ENCODE measurements around the gene TMEM260. TPM values are rescaled to one million over a fixed set of nuclear protein-coding genes. Genes with fewer than 3 reads are reported as not detected.

Gene TMEM260
- total and polyA plus RNA-seq, 2 experiments from 2014 or later, result 13.3 to 22.9 TPM

DNA sequence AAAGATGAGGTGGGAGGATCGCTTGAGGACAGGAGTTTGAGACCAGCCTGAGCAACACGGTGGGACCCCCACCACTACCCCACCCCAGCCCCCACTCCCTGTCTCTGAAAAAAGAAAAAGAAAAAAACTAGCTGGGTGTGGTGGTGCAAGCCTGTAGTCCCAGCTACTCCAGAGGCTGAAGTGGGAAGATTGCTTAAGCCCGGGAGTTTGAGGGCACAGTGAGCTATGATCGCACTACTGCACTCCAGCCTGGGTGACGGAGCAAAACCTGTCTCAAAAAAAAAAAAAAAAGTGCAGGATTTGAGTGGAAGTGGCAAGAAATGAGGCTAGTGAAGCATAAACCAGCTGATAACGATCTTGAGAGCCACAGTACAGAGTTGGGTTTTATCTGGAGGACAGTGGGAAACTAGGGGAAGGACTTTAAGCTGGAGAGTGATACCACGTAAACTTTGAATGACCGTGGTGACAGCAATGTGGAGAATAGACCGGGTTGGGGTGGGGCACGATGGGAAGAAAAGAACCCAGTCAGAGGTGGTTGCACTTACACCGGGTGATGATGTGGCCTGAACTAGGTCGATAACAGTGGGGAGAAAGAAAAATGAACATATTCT is 85.3 kb downstream of the TMEM260 start:
- H3K27me3 ChIP-seq (ENCODE audit: insufficient read depth), result no peaks in the 10 kb centered on the region
- no peak overlapping the region for H3K27ac ChIP-seq (ENCODE audit: low read depth)
- ATAC-seq (no peak), DNase-seq (ENCODE audit: low spot score) (no peak)
- peaks cover 14% of the 10 kb centered on the region for H3K4me1 ChIP-seq (ENCODE audit: insufficient read depth)
- TF ChIP-seq, protein P1, sequence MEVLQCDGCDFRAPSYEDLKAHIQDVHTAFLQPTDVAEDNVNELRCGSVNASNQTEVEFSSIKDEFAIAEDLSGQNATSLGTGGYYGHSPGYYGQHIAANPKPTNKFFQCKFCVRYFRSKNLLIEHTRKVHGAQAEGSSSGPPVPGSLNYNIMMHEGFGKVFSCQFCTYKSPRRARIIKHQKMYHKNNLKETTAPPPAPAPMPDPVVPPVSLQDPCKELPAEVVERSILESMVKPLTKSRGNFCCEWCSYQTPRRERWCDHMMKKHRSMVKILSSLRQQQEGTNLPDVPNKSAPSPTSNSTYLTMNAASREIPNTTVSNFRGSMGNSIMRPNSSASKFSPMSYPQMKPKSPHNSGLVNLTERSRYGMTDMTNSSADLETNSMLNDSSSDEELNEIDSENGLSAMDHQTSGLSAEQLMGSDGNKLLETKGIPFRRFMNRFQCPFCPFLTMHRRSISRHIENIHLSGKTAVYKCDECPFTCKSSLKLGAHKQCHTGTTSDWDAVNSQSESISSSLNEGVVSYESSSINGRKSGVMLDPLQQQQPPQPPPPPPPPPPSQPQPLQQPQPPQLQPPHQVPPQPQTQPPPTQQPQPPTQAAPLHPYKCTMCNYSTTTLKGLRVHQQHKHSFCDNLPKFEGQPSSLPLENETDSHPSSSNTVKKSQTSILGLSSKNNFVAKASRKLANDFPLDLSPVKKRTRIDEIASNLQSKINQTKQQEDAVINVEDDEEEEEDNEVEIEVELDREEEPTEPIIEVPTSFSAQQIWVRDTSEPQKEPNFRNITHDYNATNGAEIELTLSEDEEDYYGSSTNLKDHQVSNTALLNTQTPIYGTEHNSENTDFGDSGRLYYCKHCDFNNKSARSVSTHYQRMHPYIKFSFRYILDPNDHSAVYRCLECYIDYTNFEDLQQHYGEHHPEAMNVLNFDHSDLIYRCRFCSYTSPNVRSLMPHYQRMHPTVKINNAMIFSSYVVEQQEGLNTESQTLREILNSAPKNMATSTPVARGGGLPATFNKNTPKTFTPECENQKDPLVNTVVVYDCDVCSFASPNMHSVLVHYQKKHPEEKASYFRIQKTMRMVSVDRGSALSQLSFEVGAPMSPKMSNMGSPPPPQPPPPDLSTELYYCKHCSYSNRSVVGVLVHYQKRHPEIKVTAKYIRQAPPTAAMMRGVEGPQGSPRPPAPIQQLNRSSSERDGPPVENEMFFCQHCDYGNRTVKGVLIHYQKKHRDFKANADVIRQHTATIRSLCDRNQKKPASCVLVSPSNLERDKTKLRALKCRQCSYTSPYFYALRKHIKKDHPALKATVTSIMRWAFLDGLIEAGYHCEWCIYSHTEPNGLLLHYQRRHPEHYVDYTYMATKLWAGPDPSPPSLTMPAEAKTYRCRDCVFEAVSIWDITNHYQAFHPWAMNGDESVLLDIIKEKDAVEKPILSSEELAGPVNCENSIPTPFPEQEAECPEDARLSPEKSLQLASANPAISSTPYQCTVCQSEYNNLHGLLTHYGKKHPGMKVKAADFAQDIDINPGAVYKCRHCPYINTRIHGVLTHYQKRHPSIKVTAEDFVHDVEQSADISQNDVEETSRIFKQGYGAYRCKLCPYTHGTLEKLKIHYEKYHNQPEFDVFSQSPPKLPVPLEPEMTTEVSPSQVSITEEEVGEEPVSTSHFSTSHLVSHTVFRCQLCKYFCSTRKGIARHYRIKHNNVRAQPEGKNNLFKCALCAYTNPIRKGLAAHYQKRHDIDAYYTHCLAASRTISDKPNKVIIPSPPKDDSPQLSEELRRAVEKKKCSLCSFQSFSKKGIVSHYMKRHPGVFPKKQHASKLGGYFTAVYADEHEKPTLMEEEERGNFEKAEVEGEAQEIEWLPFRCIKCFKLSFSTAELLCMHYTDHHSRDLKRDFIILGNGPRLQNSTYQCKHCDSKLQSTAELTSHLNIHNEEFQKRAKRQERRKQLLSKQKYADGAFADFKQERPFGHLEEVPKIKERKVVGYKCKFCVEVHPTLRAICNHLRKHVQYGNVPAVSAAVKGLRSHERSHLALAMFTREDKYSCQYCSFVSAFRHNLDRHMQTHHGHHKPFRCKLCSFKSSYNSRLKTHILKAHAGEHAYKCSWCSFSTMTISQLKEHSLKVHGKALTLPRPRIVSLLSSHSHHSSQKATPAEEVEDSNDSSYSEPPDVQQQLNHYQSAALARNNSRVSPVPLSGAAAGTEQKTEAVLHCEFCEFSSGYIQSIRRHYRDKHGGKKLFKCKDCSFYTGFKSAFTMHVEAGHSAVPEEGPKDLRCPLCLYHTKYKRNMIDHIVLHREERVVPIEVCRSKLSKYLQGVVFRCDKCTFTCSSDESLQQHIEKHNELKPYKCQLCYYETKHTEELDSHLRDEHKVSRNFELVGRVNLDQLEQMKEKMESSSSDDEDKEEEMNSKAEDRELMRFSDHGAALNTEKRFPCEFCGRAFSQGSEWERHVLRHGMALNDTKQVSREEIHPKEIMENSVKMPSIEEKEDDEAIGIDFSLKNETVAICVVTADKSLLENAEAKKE (CRISPR knock-in tag; IDR thresholded peaks at IDR 0.05), result no peak
- TF ChIP-seq, protein P2, sequence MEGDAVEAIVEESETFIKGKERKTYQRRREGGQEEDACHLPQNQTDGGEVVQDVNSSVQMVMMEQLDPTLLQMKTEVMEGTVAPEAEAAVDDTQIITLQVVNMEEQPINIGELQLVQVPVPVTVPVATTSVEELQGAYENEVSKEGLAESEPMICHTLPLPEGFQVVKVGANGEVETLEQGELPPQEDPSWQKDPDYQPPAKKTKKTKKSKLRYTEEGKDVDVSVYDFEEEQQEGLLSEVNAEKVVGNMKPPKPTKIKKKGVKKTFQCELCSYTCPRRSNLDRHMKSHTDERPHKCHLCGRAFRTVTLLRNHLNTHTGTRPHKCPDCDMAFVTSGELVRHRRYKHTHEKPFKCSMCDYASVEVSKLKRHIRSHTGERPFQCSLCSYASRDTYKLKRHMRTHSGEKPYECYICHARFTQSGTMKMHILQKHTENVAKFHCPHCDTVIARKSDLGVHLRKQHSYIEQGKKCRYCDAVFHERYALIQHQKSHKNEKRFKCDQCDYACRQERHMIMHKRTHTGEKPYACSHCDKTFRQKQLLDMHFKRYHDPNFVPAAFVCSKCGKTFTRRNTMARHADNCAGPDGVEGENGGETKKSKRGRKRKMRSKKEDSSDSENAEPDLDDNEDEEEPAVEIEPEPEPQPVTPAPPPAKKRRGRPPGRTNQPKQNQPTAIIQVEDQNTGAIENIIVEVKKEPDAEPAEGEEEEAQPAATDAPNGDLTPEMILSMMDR (conservative IDR thresholded peaks at IDR 0.05; ENCODE audit: low read depth in 2 of 2), result no peak
- TF ChIP-seq STAT1 (IDR thresholded peaks at IDR 0.05; ENCODE audit: unreplicated experiment) (no peak), ETS1 (IDR thresholded peaks at IDR 0.05) (no peak), ZNF114 (CRISPR knock-in tag; IDR thresholded peaks at IDR 0.05) (no peak), NANOG (IDR thresholded peaks at IDR 0.05; ENCODE audit: borderline replicate concordance) (no peak), ZNF331 (CRISPR knock-in tag; IDR thresholded peaks at IDR 0.05; ENCODE audit: low read depth) (no peak), REST (IDR thresholded peaks at IDR 0.05; ENCODE audit: unreplicated experiment) (no peak), EZH2phosphoT487 (IDR thresholded peaks at IDR 0.05; ENCODE audit: unreplicated experiment) (no peak), EZH2 (IDR thresholded peaks at IDR 0.05; ENCODE audit: low read depth, unreplicated experiment) (no peak), POLR2AphosphoS5 (IDR thresholded peaks at IDR 0.05; ENCODE audit: low read depth) (no peak), JUNB (IDR thresholded peaks at IDR 0.05; ENCODE audit: unreplicated experiment) (no peak), CREB1 (CRISPR knock-in tag; IDR thresholded peaks at IDR 0.05; ENCODE audit: low read depth) (no peak)
- H3K79me2 ChIP-seq (replicated peaks; ENCODE audit: insufficient read depth), result no peaks in the 10 kb centered on the region
- no peak overlapping the region for H3K4me3 Mint-ChIP-seq
- H3K4me3 ChIP-seq, result no peak overlapping the region
- 0 out of 2 replicates have a peak, but pooled peaks cover 4% of the 10 kb centered on the region for H3K9me2 ChIP-seq (ENCODE audit: insufficient read depth)
- peaks cover 30% of the 10 kb centered on the region for H3K36me3 Mint-ChIP-seq (ENCODE audit: low read depth)
- H3K9me3 Mint-ChIP-seq, result peaks cover 30% of the 10 kb centered on the region
- no peak overlapping the region for H3K27ac Mint-ChIP-seq
- H4K20me1 ChIP-seq (replicated peaks; ENCODE audit: insufficient read depth), result no peaks in the 10 kb centered on the region
- H2AFZ ChIP-seq, result no peak overlapping the region
- H3F3A ChIP-seq (replicated peaks; ENCODE audit: low read depth), result no peaks in the 10 kb centered on the region
- peaks cover 30% of the 10 kb centered on the region for H3K4me1 Mint-ChIP-seq
- H3K36me3 ChIP-seq (ENCODE audit: insufficient read depth), result peaks cover 11% of the 10 kb centered on the region; the same call in 1 of the 2 replicates
- no peak overlapping the region for H3K4me2 ChIP-seq
- H3K27me3 Mint-ChIP-seq (ENCODE audit: insufficient read depth, low read depth, poor library complexity), result peaks cover 13% of the 10 kb centered on the region
